GM12874 (cell line): ENCODE results near the gene GPR146.

ENCODE experiments used
- TF ChIP-seq, protein P1 (sequence below): IDR thresholded peaks from 2 replicates; pipeline ENCODE4 v1.5.1; 2011; ENCODE audit warnings: low read depth, mild to moderate bottlenecking, control low read depth, low read length, moderate library complexity; ENCODE audit not compliant: insufficient read depth

Gene GPR146

DNA sequence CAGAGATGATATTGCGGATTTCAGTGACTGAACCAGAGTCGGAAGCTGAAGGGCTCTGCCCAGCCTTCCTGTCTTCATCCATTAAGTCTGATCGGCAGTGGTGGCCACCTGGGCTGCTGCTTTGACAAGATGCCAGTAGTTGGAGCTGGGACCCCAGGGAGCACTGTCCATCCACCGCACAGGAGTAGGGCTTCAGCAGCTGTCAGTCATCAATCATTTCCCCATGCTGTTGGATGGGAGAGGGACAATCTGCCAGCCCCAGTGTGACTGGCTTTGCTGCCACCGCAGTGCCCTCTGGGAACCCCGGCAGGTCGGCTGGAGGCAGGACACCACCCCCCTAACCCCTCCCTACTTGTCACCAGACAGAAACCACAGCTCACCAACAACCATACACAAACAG lies 23.0 kb upstream of the GPR146 start:
- TF ChIP-seq, protein P1, sequence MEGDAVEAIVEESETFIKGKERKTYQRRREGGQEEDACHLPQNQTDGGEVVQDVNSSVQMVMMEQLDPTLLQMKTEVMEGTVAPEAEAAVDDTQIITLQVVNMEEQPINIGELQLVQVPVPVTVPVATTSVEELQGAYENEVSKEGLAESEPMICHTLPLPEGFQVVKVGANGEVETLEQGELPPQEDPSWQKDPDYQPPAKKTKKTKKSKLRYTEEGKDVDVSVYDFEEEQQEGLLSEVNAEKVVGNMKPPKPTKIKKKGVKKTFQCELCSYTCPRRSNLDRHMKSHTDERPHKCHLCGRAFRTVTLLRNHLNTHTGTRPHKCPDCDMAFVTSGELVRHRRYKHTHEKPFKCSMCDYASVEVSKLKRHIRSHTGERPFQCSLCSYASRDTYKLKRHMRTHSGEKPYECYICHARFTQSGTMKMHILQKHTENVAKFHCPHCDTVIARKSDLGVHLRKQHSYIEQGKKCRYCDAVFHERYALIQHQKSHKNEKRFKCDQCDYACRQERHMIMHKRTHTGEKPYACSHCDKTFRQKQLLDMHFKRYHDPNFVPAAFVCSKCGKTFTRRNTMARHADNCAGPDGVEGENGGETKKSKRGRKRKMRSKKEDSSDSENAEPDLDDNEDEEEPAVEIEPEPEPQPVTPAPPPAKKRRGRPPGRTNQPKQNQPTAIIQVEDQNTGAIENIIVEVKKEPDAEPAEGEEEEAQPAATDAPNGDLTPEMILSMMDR = no peak

DNA sequence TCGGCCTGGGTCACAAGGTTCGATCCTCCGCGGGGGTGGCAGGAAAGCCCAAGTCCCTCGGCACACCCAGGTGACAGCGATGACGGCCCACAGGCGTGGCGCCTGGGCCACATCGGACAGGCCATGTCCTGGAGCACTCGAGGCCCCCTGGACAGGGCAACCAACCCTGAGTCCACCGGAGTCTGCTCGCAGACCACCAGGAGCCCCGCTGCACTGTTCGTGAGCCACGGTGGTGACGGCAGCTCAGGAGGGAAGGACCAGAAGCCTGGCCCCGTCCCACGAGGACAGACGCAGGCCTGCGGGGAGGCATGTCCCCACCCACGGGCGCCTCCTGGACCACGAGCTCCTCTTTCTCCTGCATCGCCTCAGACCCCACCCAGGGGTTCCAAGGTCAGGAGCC lies 22.4 kb upstream of the GPR146 start:
- TF ChIP-seq, protein P1 = no peak

DNA sequence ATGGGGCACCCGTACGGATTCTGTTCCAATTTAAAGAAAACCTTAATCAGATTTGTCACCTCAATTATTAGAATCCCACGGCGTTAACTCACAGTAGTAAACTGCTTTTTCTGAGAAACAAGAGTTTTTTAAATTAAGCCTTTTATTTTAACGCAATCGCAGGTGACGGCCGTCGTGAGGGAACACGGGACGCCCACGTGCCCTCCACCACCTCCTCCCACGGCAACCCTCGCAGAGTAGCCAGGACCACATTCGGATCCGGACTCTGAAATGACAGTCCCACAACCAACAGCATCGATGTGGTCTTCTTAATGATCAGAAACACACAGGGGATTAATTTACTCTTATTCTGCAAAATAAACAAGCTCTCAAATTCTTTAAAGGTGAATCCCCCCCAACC lies 22.0 kb upstream of the GPR146 start:
- TF ChIP-seq, protein P1 = no peak

DNA sequence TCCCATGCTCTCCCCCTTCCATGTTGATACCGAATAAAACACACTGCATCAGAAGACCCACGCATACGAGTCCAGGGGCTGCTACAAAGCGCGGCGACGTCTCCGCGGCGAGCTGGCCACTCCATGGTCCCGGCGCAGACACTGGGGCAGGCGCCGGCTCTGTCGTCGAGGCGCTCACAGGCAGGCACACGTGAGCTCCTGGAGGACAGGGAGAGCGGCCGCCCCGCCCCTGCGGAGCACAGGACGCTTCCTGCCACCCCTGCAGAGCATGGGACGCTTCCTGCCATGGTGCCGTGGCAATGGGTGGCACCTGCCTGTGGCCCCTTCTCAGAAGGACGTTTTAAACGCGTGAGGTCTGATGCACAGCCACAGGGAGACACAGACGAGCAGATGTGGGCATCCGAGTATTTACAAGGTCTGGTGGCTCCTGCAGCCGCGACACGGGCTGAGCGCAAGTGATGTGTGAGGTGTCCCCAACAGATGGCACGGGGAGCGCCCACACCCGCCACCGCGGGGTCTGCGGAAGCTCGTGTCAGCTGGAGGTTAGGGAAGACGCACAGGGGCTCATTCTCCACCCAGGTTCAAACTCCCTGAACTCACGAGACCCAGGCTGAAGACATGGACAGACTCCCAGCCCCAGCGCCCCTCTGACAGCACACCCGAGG lies 21.4 kb upstream of the GPR146 start:
- TF ChIP-seq, protein P1 = no peak

DNA sequence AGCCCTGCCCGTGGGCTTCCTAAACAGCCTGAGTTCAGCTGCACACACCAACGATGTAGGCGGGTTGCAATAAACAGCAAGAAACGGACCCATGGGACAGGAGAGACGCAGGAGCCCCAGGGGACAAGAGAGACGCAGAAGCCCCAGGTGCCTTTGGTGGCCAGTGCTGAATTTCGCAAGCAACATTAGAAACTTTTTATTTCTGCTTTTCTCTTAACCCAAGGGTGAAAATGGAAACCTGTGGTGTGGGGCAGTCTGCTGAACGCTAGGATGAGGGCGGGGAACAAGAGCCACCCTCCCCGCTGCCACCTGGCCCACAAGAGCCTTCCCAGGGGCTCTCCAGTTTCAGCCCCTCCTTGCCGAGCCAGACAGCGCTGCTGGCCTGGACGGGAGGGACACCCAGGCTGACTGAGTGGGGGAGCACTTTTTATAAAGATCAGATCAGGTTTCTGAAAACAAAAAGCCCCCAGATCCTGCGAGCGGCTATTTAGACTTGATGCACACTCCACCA lies 20.0 kb upstream of the GPR146 start:
- TF ChIP-seq, protein P1 = no peak

DNA sequence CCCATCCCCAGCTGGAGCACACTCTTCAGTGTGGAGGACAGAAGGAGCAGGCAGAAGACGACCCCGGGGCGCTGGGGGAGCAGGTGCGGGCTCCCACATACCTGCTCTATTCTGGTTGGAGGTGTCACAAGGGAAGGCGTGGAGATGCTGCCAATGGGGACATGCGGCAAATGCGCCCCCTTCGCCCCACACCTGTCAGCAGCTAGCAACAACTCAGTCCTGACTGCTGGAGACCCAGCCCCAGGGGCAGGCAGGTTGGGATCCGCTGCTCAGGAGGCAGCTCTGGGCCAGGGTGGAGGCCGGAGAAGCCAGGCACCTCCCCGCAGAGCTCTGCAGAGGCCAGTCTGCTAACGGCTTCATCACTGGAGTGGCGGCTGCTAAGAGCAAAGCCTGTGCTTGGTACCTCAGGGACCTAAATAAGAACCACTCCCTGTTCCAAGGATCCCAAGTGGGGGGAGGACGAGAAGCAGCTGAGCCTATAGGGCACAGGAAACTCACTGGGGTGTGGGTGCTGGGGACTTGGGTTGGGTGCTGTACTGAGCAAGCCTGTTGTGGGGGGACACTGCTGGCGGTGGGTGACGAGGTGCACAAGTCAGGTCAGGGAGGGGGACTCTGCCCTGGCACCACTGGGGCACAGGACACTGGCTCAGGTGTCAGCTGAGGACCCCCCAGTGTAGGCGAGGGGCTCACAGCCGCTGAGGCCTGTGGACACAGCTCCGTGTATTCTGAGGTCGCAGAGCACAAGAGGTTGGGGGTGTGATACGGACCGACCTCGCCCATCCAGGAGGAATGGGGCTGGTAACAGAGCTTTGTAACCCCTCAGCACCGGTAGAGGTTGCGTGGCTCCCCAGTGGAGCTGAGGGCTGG lies 19.2 kb upstream of the GPR146 start:
- TF ChIP-seq, protein P1 = no peak

DNA sequence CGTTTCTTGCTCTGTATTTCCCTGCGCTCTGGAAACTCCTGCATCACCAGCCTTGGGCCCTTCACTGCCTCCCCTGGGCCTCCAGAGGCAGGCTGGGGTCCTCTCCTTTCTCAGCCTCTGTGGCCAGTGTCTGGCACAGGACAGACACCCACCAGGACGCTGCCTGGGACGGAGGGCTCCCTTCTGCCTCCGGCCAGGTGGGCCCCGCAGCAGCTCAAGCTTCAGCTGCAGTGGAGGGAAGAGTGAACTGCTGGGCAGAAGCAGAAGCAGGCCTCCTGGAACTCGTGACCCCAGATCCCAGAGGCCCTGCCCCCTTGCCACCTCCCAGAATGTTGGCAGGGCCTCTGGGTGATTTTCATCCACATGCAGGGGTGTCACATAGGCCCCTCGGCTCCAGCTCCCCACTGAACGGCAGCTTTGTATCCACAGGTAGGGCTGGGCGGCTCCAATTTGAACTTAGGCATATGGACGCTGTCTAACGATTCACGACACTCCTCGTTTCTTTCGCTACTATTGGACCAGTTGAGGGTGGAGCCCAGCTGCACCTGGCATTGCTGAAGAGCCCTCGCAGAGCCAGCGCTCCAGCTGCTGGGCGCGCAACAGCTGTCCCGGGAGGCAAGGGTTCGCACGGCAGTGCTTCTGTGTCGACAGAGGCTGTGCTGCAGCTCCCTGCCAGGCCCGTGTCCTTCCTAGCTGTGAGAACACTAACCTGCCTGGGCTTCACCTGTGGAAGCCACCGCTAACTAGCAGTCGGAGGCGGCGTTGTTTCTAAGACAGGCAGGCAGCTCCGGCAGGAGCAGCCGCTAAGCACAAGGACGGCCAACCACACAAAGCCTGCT lies 18.4 kb upstream of the GPR146 start:
- TF ChIP-seq, protein P1 = no peak
